ENCODE measurements around the gene UBB.

The UBB gene

DNA sequence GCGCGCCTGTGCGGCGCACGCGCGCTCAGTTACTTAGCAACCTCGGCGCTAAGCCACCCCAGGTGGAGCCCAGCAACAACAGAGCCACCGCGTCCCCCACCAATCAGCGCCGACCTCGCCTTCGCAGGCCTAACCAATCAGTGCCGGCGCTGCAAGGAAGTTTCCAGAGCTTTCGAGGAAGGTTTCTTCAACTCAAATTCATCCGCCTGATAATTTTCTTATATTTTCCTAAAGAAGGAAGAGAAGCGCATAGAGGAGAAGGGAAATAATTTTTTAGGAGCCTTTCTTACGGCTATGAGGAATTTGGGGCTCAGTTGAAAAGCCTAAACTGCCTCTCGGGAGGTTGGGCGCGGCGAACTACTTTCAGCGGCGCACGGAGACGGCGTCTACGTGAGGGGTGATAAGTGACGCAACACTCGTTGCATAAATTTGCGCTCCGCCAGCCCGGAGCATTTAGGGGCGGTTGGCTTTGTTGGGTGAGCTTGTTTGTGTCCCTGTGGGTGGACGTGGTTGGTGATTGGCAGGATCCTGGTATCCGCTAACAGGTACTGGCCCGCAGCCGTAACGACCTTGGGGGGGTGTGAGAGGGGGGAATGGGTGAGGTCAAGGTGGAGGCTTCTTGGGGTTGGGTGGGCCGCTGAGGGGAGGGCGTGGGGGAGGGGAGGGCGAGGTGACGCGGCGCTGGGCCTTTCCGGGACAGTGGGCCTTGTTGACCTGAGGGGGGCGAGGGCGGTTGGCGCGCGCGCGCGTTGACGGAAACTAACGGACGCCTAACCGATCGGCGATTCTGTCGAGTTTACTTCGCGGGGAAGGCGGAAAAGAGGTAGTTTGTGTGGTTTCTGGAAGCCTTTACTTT is at the start of gene UBB:
Gene UBB, plus strand, starts transcription at position 452 of the 856 bp plus-strand sequence. CDS start 817 bp downstream, outside the sequence.
- peak; percentile 76 for DNase-seq (ENCODE audit: low read depth)

- no peak for DNase-seq (ENCODE audit: low read depth)
These were observed 42.5 kb upstream of the UBB start for GRCh38 chr17:16338391-16338790.

GRCh38 chr17:16339402-16339801 is 41.5 kb upstream of the UBB start:
- DNase-seq (ENCODE audit: low read depth), result no peak

GRCh38 chr17:16339959-16340358 is 40.9 kb upstream of the UBB start:
- DNase-seq (ENCODE audit: low read depth), result no peak

DNA sequence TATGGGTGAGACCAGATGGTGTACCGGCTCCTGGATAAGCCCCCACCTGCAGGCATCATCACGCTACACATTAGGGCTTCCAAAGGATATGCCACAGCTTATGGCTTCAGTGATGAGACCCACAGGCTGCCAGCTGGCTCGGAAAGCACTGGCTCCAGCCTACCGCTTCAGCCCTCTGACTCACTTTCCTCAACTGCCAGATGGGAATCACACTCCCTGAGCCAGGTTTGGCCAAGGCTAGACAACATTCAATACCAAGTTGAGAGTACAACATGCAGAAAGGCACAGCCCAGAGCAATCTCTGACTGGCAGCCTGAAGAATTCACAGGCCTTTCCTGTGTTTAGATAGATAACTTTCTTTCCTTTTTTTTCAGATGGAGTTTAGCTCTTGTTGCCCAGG is 37.9 kb upstream of the UBB start:
- DNase-seq (ENCODE audit: low read depth), result no peak

DNA sequence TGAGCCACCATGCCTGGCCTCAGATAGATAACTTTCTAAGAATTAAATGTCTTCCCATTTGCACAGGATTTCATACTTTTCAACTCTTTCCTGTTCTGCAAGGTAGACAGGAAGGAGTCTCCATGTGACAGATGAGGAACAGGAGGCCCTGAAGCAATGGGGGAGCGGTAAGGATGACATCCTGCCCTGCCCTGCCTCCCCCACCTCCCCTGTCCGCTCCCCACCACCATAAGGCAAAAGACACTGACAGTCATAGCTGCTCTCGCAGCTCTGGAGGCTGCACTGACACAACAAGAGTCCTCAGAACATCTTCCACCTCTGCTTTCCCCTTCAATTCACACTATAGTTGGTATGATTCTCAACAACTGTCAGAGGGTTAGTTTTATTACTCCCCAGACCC is 37.3 kb upstream of the UBB start:
- DNase-seq (ENCODE audit: low read depth), result no peak

DNA sequence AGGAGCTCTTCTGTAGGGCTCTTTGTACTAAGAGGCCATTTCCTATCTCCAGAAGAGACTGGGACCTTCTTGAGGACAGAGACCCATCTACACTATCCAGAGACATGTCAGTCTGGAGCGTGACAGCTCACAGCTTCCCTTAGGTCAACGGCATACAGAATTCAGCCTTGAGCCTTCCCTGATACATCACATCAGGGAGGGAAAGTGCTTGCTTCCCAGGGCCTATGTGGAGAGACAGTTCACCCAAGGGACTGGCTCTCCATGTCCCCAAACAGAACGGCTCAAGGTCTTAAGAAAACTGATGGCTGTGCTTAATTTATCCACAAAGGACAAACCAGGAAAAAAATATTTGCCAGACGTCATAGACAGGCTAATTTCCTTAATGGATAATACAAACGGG is 35.3 kb upstream of the UBB start:
- DNase-seq (ENCODE audit: low read depth), result no peak

DNA sequence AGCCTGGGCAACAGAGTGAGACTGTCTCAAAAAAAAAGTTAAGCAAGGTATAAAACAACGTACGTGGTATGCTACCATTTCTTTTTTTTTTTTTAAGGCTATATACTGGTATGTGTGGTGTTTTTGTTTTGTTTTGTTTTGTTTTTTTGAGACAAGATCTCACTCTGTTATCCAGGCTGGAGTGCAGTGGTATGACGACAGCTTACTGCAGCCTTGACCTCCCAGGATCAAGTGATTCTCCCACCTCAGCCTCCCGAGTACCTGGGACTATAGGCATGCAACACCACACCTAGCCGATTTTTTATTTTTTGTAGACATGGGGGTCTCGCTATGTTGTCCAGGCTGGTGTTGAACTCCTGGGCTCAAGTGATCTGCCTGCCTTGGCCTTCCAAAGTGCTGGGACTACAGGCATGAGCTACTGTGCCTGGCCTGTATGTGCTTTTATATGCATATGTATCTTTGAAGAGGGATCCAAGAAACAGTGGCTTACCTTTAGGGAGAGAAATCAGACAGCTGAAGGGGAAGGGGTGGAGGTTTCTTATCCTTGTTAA is 34.1 kb upstream of the UBB start:
- DNase-seq (ENCODE audit: low read depth), result no peak

DNA sequence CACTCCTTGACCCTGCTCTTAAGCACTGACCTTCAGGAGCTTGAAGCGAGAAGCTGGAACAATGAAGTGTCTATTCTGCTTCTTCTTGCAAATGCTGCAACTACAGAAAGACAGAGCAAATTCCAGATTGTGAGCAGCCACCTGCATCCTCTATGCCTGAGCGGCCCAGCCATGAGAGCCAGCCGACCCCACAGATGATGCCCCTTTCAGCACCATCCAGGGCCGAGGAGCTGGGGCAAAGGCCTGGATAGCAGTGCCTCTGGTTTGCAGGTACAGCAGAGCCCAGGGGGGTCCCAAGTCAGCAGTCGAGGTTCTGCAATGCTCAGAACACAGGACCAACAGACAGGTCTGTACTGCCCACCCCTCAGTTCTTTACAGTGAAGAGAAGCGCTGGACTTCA is 32.3 kb upstream of the UBB start:
- no peak for DNase-seq (ENCODE audit: low read depth)

DNA sequence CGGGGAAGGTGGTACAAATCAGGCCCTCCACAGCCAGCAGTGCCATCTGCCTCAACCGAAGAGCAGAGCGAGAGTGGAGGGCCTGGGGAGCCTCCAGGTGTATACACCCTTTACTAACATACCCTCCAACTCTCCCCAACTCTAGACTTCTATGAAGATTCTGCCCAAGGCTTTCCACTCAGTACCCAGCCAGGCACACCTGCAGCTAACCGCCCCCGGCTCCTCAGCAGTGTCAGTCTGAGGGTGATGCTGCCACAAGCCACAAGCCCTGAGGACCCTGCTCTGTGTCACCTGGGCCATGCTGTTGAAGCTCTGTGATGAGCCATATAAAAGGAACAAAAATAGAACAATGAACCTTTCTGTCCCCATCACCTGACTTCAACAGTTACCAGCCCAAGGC is 31.5 kb upstream of the UBB start:
- DNase-seq (ENCODE audit: low read depth), result no peak

DNA sequence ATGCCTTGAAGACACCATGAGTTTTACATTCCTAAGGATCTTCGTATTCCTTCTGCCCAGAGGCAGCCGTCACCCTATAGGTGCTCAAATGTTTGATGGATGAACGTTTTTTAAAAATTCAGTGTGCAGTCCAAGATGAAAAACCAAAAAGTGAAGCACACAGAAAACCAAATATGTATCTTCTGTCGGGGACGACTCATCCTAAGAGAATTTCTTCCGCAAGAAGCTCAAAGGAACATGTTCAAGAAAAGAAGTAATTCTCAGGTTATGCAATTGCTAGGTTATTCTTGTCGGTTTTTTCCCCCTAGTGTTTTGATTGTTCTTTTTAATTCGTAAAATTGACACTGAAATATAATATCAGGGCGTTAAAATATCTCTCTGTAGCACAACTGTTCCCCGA is 29.1 kb upstream of the UBB start:
- DNase-seq (ENCODE audit: low read depth), result no peak

DNA sequence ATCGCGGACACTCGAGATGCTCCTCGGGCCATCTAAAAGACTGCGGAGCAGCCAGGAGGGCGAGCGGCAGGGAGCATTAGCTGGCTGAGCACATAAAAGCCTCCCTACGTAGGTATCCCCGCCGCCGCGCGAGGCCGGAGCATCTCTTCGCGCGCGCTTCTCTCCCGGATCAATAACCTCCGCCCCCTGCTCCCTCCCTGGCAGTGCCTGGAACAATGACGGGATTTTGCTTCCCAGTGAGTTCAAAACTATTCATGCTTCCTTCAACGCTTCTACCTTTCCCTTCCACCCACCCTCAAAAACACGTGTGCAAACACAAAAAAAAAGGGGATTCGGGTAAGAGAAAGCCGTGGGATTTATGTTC is 28.6 kb upstream of the UBB start:
- DNase-seq (ENCODE audit: low read depth), result peak; percentile 12

DNA sequence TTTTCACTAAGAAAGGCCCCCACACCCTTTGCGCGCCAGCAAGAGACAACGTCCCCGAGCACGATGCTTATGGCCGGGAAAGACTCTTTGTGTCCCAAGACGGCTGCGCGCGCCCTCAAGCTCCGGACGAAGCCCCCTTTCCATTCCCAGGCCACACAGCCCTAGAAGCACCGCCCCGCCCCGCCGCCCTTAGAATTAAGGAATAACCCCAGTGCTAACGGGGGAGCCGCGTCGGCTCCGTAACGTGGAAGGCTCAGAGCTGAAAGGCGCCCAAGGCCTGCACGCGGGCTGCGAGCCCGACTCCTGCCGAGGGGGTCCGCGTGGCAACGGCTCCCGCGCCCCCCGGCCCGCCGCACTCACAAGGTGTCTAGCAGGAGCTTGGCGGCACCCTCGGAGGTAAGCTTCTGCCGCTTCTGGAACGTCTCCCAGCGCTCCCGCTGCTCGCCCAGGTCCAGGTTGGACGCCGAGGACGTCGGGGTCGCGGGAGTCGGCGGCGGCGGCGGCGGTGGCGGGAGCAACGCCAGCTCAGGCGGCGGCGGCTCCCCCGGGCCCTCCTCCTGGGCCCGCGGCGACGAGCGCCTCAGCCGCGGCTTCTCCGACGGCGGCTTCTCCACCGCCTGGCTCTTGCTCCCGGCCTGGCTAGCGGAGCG is 28.1 kb upstream of the UBB start:
- DNase-seq (ENCODE audit: low read depth), result peak; percentile 15

GRCh38 chr17:16353317-16354174 is 27.3 kb upstream of the UBB start, which contains the start of gene CENPV:
Gene CENPV (minus strand): TSS chr17:16353469. CDS start chr17:16353436, 33 bp downstream.
- DNase-seq (ENCODE audit: low read depth), result peak; percentile 47

- no peak for DNase-seq (ENCODE audit: low read depth)
These were observed 26.3 kb upstream of the UBB start for GRCh38 chr17:16354585-16354984.

GRCh38 chr17:16358394-16358793 is 22.5 kb upstream of the UBB start:
- no peak for DNase-seq (ENCODE audit: low read depth)

DNA sequence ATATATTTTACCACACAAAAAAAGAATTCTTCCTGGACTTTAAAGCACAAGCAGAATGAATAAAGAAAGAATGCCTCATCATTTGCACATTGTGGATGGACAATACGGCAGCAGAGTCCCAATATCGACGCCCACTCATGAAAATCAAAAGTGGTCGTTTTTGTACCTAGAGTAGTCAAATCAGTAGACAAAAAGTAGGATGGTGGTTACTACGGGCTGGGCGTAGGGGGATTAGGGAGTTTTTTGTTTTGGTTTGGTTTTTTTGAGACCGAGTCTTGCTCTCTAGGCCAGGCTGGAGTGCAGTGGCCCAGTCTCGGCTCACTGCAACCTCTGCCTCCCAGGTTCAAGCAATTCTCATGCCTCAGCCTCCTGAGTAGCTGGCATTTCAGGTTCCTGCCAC is 19.0 kb upstream of the UBB start:
- DNase-seq (ENCODE audit: low read depth), result no peak

GRCh38 chr17:16363749-16364536 is 16.9 kb upstream of the UBB start:
- peak; percentile 32 for DNase-seq (ENCODE audit: low read depth)

DNA sequence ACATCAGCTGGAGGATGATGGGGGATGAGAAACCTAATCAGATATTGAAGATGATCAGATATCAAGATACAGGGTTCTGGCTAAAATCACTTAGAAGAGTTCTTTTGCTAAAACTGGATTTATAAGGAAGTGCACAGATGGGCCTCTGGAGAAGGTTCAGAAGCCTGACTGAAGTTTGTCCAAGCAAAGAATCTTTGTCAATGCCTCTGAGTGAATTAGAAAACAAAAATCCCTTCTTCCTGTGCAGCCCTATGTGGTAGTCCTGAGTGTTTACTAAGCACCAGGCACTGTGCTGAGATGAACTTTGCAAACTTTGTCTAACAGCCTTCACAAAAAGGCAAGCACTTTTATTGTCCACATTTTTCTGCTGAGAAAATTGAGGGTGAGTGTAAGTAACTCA is 16.3 kb upstream of the UBB start:
- no peak for DNase-seq (ENCODE audit: low read depth)

- no peak for DNase-seq (ENCODE audit: low read depth)
These were observed 9.1 kb upstream of the UBB start for GRCh38 chr17:16371742-16372141.

DNA sequence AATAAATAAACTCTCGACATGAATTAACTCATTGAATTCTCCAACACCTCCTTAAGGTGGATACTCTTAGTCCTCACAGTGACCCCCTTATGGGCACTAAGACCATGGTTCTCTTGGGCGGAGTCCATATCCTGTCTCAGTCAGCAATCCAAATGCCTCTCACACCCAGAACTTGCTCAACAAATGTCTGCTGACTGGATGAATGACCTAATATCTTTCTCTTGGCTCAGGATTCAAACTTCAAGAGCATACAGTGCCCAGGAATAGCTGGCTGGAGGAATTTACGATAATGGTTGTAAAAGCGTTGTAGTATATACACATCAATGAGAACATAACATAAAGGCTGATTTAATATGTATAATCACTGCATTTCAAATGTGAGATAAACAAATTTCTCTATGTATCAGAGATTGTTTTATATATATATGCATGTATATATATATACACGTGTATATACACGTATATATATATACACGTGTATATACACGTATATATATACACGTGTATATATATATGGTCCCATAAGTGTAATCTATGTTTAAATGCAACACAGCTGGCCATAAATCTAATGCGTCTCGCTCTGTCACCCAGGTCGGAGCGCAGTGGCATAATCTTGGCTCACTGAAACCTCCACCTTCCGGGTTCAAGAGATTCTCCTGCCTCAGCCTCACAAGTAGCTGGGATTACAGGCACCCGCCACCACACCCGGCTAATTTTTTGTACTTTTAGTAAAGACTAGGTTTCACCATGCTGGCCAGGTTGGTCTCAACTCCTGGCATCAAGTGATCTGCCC is 6.5 kb upstream of the UBB start:
- no peak for DNase-seq (ENCODE audit: low read depth)
